Spleen (tissue), 11 donors: ENCODE data around the gene RTF1. TPM values are rescaled to one million over a fixed set of nuclear protein-coding genes. Genes with fewer than 3 reads are reported as not detected.

Experiments used
- DNase-seq: peaks from one replicate; pipeline ENCODE4 v3.0.0-alpha.2; 2020
- H3K27ac ChIP-seq, 8 donors: fragments of 200-600 bp; sonication (generic) in 7 of 8; 1 replicate in 4 of 8; 2 replicates in 4 of 8; pipeline versions ENCODE4 v1.5.0 to v1.8.0; 2016 to 2021; ENCODE audit warnings: inconsistent platforms in 4 of 8, mild to moderate bottlenecking in 4 of 8, moderate library complexity in 1 of 8
- H3K27me3 ChIP-seq, 7 donors: fragments of 200-600 bp; sonication (generic) in 6 of 7; replicated peaks in 1 of 7; 1 replicate in 4 of 7; 2 replicates in 3 of 7; pipeline versions ENCODE4 v1.5.0 to v1.8.0; 2016 to 2021; ENCODE audit warnings: inconsistent platforms in 3 of 7, mild to moderate bottlenecking in 1 of 7
- H3K36me3 ChIP-seq, 6 donors: fragments of 200-600 bp; sonication (generic) in 5 of 6; 1 replicate in 4 of 6; 2 replicates in 2 of 6; pipeline versions ENCODE4 v1.5.0 to v1.8.0; 2016 to 2021; ENCODE audit warnings: inconsistent platforms in 2 of 6
- H3K4me1 ChIP-seq, 6 donors: fragments of 200-600 bp; sonication (generic) in 5 of 6; 1 replicate in 3 of 6; 2 replicates in 3 of 6; pipeline versions ENCODE4 v1.5.0 to v1.8.0; 2016 to 2021; ENCODE audit warnings: inconsistent platforms in 3 of 6
- H3K4me3 ChIP-seq, 8 donors: fragments of 200-600 bp; sonication (generic) in 7 of 8; 1 replicate in 4 of 8; 2 replicates in 4 of 8; pipeline versions ENCODE4 v1.5.0 to v1.8.0; 2016 to 2021; ENCODE audit warnings: inconsistent platforms in 4 of 8, mild to moderate bottlenecking in 4 of 8, moderate library complexity in 2 of 8
- H3K9me3 ChIP-seq, 8 donors: fragments of 200-600 bp; sonication (generic) in 7 of 8; 1 replicate in 4 of 8; 2 replicates in 4 of 8; pipeline versions ENCODE4 v1.5.0 to v1.8.0; 2016 to 2021; ENCODE audit warnings: inconsistent platforms in 4 of 8
- CTCF ChIP-seq, 11 experiments: fragments of 200-600 bp in 7 of 11; fragments of 450-650 bp in 4 of 11; sonication (generic) in 4 of 11; IDR thresholded peaks in 8 of 11; conservative IDR thresholded peaks in 3 of 11; 1 replicate in 7 of 11; 2 replicates in 4 of 11; pipeline versions ENCODE4 v1.4.0 to v1.8.0; 2016 to 2021; ENCODE audit warnings: antibody characterized with exemption in 11 of 11, inconsistent platforms in 4 of 11, mild to moderate bottlenecking in 1 of 11
- POLR2A ChIP-seq, 3 donors: fragments of 450-650 bp; IDR thresholded peaks; one replicate each; pipeline ENCODE4 v1.5.1; 2017; ENCODE audit warnings: antibody characterized with exemption in 3 of 3, mild to moderate bottlenecking in 1 of 3
- POLR2AphosphoS5 ChIP-seq, 3 donors: sonication (generic); formaldehyde crosslinking; IDR thresholded peaks; one replicate each; pipeline ENCODE4 v1.5.1; 2017; ENCODE audit warnings: antibody characterized with exemption in 3 of 3
- WGBS, 5 donors: extraction: QIAGEN DNeasy Blood & Tissue Kit in 3 of 5; methylation state at CpG; one replicate each; pipeline versions ENCODE4 v1.1.5 to v1.1.7; 2013 to 2018; 5-methylcytosine and 5-hydroxymethylcytosine counted together
- intact Hi-C: fragments of 100-400 bp; cut with DNase I; formaldehyde crosslinking; loops from one replicate; pipeline ENCODE4 v1.15.0; 2023; ENCODE audit warnings: low total_unique reads
- polyA plus RNA-seq, 3 donors: library from polyadenylated mRNA; stranded (reverse); fragments of 200-250 nt; gene quantifications; one replicate each; pipeline ENCODE4 v1.2.1, GENCODE V29; 2013
- total RNA-seq, 7 donors: library from RNA; depleted of rRNA in 3 of 7; stranded (reverse); fragments of >200 nt in 3 of 7; fragmentation: NEBNext Ultra II Directional in 4 of 7; extraction: Animal tissue kit (Norgen Biotek cat#: 25700) in 4 of 7; gene quantifications; one replicate each; pipeline versions ENCODE4 v1.1.0 to v1.2.1, GENCODE V29; 2016 to 2021
- donor health status: healthy with polysubstance abuse.
- donor health status: DM: no; HTN: no; CAD: no; lungs with moderate emphysema.
- donor health status: DM: no; HTN: no; CAD: no.
- donor health status: Bipolar disorder and iron deficiency.
- donor health status: healthy.
- donor health status: DM: no; HTN: no; CAD: no.
- donor health status: DM: yes; HTN: yes; CAD: no.

The RTF1 gene
- total and polyA plus RNA-seq, 10 donors, result 14.2 to 71.3 (median 32.0) TPM

GRCh38 chr15:41504751-41505492 lies 88.0 kb downstream of the RTF1 start:
- H3K27me3 ChIP-seq, result peaks cover 2 to 52% (median 31%) of the 10 kb centered on the region in 7 donors
- DNase-seq, result no peak
- no peak overlapping the region for H3K27ac ChIP-seq
- no peak overlapping the region for H3K4me3 ChIP-seq
- 92 to 97% (median 95%) methylated on average over 13 of the region's 13 CpGs for WGBS, 5 donors
- intact Hi-C loops, result no loop called here
- H3K9me3 ChIP-seq, result no peaks in the 10 kb centered on the region
- peaks cover 20 to 34% (median 26%) of the 10 kb centered on the region in 6 donors for H3K4me1 ChIP-seq
- TF ChIP-seq CTCF (IDR thresholded peaks at IDR 0.05 in 8 of 11, conservative IDR thresholded peaks at IDR 0.05 in 3 of 11), result no peak
- TF ChIP-seq POLR2A (IDR thresholded peaks at IDR 0.05), result no peak
- TF ChIP-seq POLR2AphosphoS5 (IDR thresholded peaks at IDR 0.05), result no peak
- no peaks in the 10 kb centered on the region for H3K36me3 ChIP-seq

DNA sequence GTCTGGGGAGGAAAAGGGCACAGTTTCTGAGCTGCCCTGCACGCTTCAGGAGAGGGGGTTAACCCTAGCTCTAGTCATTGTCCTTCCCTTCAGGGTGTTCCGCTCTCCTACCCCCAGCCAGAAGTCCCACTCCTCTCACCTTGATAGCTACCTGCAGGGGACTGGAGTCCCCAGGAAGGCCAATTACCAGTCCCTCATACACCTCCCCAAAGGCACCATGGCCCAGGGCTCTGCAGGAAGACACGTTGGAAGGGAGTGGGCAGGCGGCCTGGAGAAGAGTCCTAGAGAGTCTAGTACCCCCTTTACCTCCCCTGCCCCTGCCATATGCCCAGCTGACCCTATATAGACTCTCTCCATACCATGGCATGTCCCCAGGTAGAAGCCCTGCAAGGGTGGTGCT lies 88.9 kb downstream of the RTF1 start:
- intact Hi-C loops, result no loop called here
- H3K27me3 ChIP-seq, result peaks cover 2 to 52% (median 27%) of the 10 kb centered on the region in 7 donors

GRCh38 chr15:41506796-41507341 lies 90.0 kb downstream of the RTF1 start:
- H3K9me3 ChIP-seq, result no peaks in the 10 kb centered on the region
- DNase-seq, result no peak
- H3K4me1 ChIP-seq, result peaks cover 13 to 29% (median 23%) of the 10 kb centered on the region in 6 donors
- no peak overlapping the region for H3K27ac ChIP-seq
- TF ChIP-seq POLR2A (IDR thresholded peaks at IDR 0.05) (no peak), POLR2AphosphoS5 (IDR thresholded peaks at IDR 0.05) (no peak), CTCF (IDR thresholded peaks at IDR 0.05 in 8 of 11, conservative IDR thresholded peaks at IDR 0.05 in 3 of 11) (no peak)
- 66 to 78% (median 76%) methylated on average over 9 to 10 of the region's 10 CpGs for WGBS, 5 donors
- H3K4me3 ChIP-seq, result no peak overlapping the region
- no peaks in the 10 kb centered on the region for H3K36me3 ChIP-seq
- H3K27me3 ChIP-seq, result peaks cover 5 to 52% (median 26%) of the 10 kb centered on the region in 7 donors
- intact Hi-C loops, result no loop called here

More for the DNA sequence above, 88.9 kb downstream of the RTF1 start:
- Histone ChIP-seq H3K4me3 (no peak overlapping the region), H3K9me3 (no peaks in the 10 kb centered on the region), H3K4me1 (peaks cover 20 to 32% (median 26%) of the 10 kb centered on the region in 6 donors), H3K27ac (no peak overlapping the region), H3K36me3 (no peaks in the 10 kb centered on the region)
- TF ChIP-seq POLR2A (IDR thresholded peaks at IDR 0.05), result no peak
- no peak for TF ChIP-seq POLR2AphosphoS5 (IDR thresholded peaks at IDR 0.05)
- no peak for TF ChIP-seq CTCF (IDR thresholded peaks at IDR 0.05 in 8 of 11, conservative IDR thresholded peaks at IDR 0.05 in 3 of 11)
- WGBS, 5 donors, result 63 to 94% (median 93%) methylated on average over 2 to 4 of the region's 4 CpGs
- DNase-seq, result no peak

DNA sequence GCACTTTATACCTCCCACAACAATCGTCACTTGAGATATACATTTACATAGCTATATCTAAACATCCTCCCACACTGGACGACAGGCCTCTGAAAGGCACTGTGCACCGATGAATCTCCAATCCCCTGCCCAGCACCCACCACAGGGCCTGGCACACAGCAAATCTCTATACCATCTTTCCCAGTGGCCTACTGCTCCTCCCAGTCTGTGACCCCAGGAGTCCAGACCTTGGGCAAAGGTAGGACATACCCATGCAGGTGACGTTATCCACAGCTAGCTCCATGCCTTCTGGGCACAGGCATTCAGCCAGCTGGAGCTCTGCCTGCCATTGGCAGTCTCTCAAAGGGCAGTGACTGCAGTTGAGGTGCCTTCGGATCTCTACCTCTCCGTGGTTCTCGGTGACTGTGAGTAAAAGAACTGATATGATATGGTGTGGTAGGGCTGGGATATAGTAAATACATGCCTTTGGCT lies 91.0 kb downstream of the RTF1 start:
- no peak overlapping the region for H3K27ac ChIP-seq
- intact Hi-C loops, result no loop called here
- no peak overlapping the region for H3K4me3 ChIP-seq
- H3K27me3 ChIP-seq, result peaks cover 9 to 52% (median 26%) of the 10 kb centered on the region in 7 donors
- no peak for DNase-seq
- WGBS, 5 donors, result 79 to 93% (median 84%) methylated on average over 7 of the region's 7 CpGs
- H3K36me3 ChIP-seq, result no peaks in the 10 kb centered on the region
- no peaks in the 10 kb centered on the region for H3K9me3 ChIP-seq
- peaks cover 13 to 29% (median 23%) of the 10 kb centered on the region in 6 donors for H3K4me1 ChIP-seq
- TF ChIP-seq POLR2A (IDR thresholded peaks at IDR 0.05), result no peak
- no peak for TF ChIP-seq CTCF (IDR thresholded peaks at IDR 0.05 in 8 of 11, conservative IDR thresholded peaks at IDR 0.05 in 3 of 11)
- no peak for TF ChIP-seq POLR2AphosphoS5 (IDR thresholded peaks at IDR 0.05)
